Liver (tissue), 9 donors: ENCODE results near the gene HBA2. TPM values are rescaled to one million over a fixed set of nuclear protein-coding genes. Genes with fewer than 3 reads are reported as not detected.

Experiments used
- DNase-seq: peaks from one replicate; pipeline ENCODE4 v3.0.0-alpha.2; 2017; ENCODE audit warnings: low spot score
- H3K27ac ChIP-seq, 2 donors: one replicate each; pipeline ENCODE4 v1.7.0; 2013; ENCODE audit warnings: inconsistent platforms in 2 of 2, low read length in 2 of 2, control low read depth in 1 of 2, low read depth in 1 of 2, mild to moderate bottlenecking in 1 of 2
- H3K27me3 ChIP-seq, 4 donors: one replicate each; pipeline versions ENCODE4 v1.6.1 to v1.7.0; 2013; ENCODE audit warnings: low read length in 3 of 4, inconsistent platforms in 1 of 4, mild to moderate bottlenecking in 1 of 4, moderate library complexity in 1 of 4; ENCODE audit not compliant: control insufficient read depth in 4 of 4, insufficient read depth in 4 of 4
- H3K36me3 ChIP-seq, 4 donors: one replicate each; pipeline versions ENCODE4 v1.6.1 to v1.7.0; 2013; ENCODE audit warnings: low read length in 3 of 4, mild to moderate bottlenecking in 3 of 4, low read depth in 1 of 4, moderate library complexity in 1 of 4; ENCODE audit not compliant: control insufficient read depth in 4 of 4, insufficient read depth in 3 of 4
- H3K4me1 ChIP-seq, 4 donors: one replicate each; pipeline versions ENCODE4 v1.6.1 to v1.7.0; 2013; ENCODE audit warnings: low read length in 3 of 4, mild to moderate bottlenecking in 3 of 4, moderate library complexity in 1 of 4; ENCODE audit not compliant: control insufficient read depth in 4 of 4, insufficient read depth in 4 of 4
- H3K4me3 ChIP-seq, 3 donors: one replicate each; pipeline versions ENCODE4 v1.6.1 to v1.7.0; 2013; ENCODE audit warnings: low read length in 3 of 3, control low read depth in 1 of 3, low read depth in 1 of 3, mild to moderate bottlenecking in 1 of 3
- H3K9ac ChIP-seq, 2 donors: one replicate each; pipeline ENCODE4 v1.7.0; 2013; ENCODE audit warnings: low read length in 2 of 2, mild to moderate bottlenecking in 2 of 2, moderate library complexity in 2 of 2, control low read depth in 1 of 2, low read depth in 1 of 2
- H3K9me3 ChIP-seq, 4 donors: one replicate each; pipeline versions ENCODE4 v1.6.1 to v1.7.0; 2013; ENCODE audit warnings: low read length in 3 of 4; ENCODE audit not compliant: control insufficient read depth in 4 of 4
- CTCF ChIP-seq: fragments of 150-350 bp; IDR thresholded peaks from 2 replicates; pipeline ENCODE4 v1.5.1; 2017; ENCODE audit warnings: improper control_type of control experiment, low read depth, low read length; ENCODE audit not compliant: missing input control
- EGR1 ChIP-seq, 2 donors: IDR thresholded peaks; 2 replicates each; pipeline ENCODE4 v1.6.1; 2016 to 2018; ENCODE audit warnings: antibody characterized with exemption in 2 of 2, low read depth in 2 of 2
- FOXA1 ChIP-seq: IDR thresholded peaks from 2 replicates; pipeline ENCODE4 v1.6.1; 2016; ENCODE audit warnings: antibody characterized with exemption
- FOXA2 ChIP-seq: IDR thresholded peaks from 2 replicates; pipeline ENCODE4 v1.6.1; 2016; ENCODE audit warnings: antibody characterized with exemption
- GABPA ChIP-seq, 2 donors: IDR thresholded peaks in 1 of 2; conservative IDR thresholded peaks in 1 of 2; 2 replicates each; pipeline ENCODE4 v1.6.1; 2016; ENCODE audit warnings: antibody characterized with exemption in 2 of 2, mild to moderate bottlenecking in 1 of 2, moderate library complexity in 1 of 2
- HNF4A ChIP-seq, 2 donors: conservative IDR thresholded peaks; 2 replicates each; pipeline ENCODE4 v1.6.1; 2016; ENCODE audit warnings: antibody characterized with exemption in 2 of 2, mild to moderate bottlenecking in 2 of 2
- HNF4G ChIP-seq: IDR thresholded peaks from 2 replicates; pipeline ENCODE4 v1.6.1; 2016; ENCODE audit warnings: antibody characterized with exemption
- JUND ChIP-seq, 2 donors: IDR thresholded peaks; 2 replicates each; pipeline ENCODE4 v1.6.1; 2016; ENCODE audit warnings: antibody characterized with exemption in 2 of 2
- MAX ChIP-seq: IDR thresholded peaks from 2 replicates; pipeline ENCODE4 v1.6.1; 2016; ENCODE audit warnings: antibody characterized with exemption
- NR2F2 ChIP-seq: IDR thresholded peaks from 2 replicates; pipeline ENCODE4 v1.6.1; 2016; ENCODE audit warnings: antibody characterized with exemption
- RAD21 ChIP-seq, 2 donors: IDR thresholded peaks; 2 replicates each; pipeline ENCODE4 v1.6.1; 2016; ENCODE audit warnings: antibody characterized with exemption in 2 of 2, mild to moderate bottlenecking in 2 of 2
- RXRA ChIP-seq, 2 donors: IDR thresholded peaks; 2 replicates each; pipeline ENCODE4 v1.6.1; 2017 to 2018; ENCODE audit warnings: antibody characterized with exemption in 2 of 2, mild to moderate bottlenecking in 1 of 2
- SP1 ChIP-seq: IDR thresholded peaks from 2 replicates; pipeline ENCODE4 v1.6.1; 2018; ENCODE audit warnings: antibody characterized with exemption, mild to moderate bottlenecking
- TAF1 ChIP-seq: conservative IDR thresholded peaks from 2 replicates; pipeline ENCODE4 v1.6.1; 2016; ENCODE audit warnings: antibody characterized with exemption, mild to moderate bottlenecking
- YY1 ChIP-seq: IDR thresholded peaks from 2 replicates; pipeline ENCODE4 v1.6.1; 2016; ENCODE audit warnings: antibody characterized with exemption, mild to moderate bottlenecking
- ZBTB33 ChIP-seq: IDR thresholded peaks from 2 replicates; pipeline ENCODE4 v1.6.1; 2016; ENCODE audit warnings: antibody characterized with exemption
- WGBS: extraction: QIAGEN DNeasy Blood & Tissue Kit; methylation state at CpG from one replicate; pipeline ENCODE4 v1.1.7; 2013; 5-methylcytosine and 5-hydroxymethylcytosine counted together
- polyA plus RNA-seq, 2 donors: library from polyadenylated mRNA; stranded (reverse) in 1 of 2; unstranded in 1 of 2; fragments of 200-250 nt in 1 of 2; fragments of >200 nt in 1 of 2; fragmentation: Nextera tagmentation in 1 of 2; extraction: Ambion mirVana in 1 of 2; gene quantifications; one replicate each; pipeline versions ENCODE4 v1.2.1 to v1.2.3, GENCODE V29; 2013 to 2015
- total RNA-seq, 2 donors: library from RNA; depleted of rRNA; stranded (reverse); fragments of >200 nt; gene quantifications; one replicate each; pipeline ENCODE4 v1.2.3, GENCODE V29; 2014
- TF ChIP-seq, protein P1 (sequence below): IDR thresholded peaks from 2 replicates; pipeline ENCODE4 v1.6.1; 2016; ENCODE audit warnings: antibody characterized with exemption, mild to moderate bottlenecking
- TF ChIP-seq, protein P2 (sequence below): IDR thresholded peaks from 2 replicates; pipeline ENCODE4 v1.6.1; 2016; ENCODE audit warnings: antibody characterized with exemption
- donor health status: healthy.
- donor health status: healthy.
- donor health status: healthy.
- donor health status: healthy.
- donor health status: healthy.

Gene HBA2
- total and polyA plus RNA-seq, 4 donors = 2.8 to 36,951 (median 46.0) TPM

GRCh38 chr16:129075-129474 is 43.6 kb upstream of the HBA2 start:
- WGBS = 91% methylated on average over 2 of the region's 2 CpGs
- DNase-seq = no peak
- TF ChIP-seq CTCF (no peak), HNF4A (conservative IDR thresholded peaks at IDR 0.05) (no peak), GABPA (IDR thresholded peaks at IDR 0.05 in 1 of 2, conservative IDR thresholded peaks at IDR 0.05 in 1 of 2) (no peak), HNF4G (no peak), YY1 (no peak), TAF1 (no peak), RAD21 (IDR thresholded peaks at IDR 0.05) (no peak), MAX (no peak), FOXA2 (no peak), RXRA (IDR thresholded peaks at IDR 0.05) (no peak), NR2F2 (no peak), SP1 (no peak), FOXA1 (no peak), ZBTB33 (no peak), JUND (IDR thresholded peaks at IDR 0.05) (no peak), EGR1 (IDR thresholded peaks at IDR 0.05; ENCODE audit: low read depth in 2 of 2) (no peak)
- TF ChIP-seq, protein P1, sequence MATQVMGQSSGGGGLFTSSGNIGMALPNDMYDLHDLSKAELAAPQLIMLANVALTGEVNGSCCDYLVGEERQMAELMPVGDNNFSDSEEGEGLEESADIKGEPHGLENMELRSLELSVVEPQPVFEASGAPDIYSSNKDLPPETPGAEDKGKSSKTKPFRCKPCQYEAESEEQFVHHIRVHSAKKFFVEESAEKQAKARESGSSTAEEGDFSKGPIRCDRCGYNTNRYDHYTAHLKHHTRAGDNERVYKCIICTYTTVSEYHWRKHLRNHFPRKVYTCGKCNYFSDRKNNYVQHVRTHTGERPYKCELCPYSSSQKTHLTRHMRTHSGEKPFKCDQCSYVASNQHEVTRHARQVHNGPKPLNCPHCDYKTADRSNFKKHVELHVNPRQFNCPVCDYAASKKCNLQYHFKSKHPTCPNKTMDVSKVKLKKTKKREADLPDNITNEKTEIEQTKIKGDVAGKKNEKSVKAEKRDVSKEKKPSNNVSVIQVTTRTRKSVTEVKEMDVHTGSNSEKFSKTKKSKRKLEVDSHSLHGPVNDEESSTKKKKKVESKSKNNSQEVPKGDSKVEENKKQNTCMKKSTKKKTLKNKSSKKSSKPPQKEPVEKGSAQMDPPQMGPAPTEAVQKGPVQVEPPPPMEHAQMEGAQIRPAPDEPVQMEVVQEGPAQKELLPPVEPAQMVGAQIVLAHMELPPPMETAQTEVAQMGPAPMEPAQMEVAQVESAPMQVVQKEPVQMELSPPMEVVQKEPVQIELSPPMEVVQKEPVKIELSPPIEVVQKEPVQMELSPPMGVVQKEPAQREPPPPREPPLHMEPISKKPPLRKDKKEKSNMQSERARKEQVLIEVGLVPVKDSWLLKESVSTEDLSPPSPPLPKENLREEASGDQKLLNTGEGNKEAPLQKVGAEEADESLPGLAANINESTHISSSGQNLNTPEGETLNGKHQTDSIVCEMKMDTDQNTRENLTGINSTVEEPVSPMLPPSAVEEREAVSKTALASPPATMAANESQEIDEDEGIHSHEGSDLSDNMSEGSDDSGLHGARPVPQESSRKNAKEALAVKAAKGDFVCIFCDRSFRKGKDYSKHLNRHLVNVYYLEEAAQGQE = no peak
- TF ChIP-seq, protein P2, sequence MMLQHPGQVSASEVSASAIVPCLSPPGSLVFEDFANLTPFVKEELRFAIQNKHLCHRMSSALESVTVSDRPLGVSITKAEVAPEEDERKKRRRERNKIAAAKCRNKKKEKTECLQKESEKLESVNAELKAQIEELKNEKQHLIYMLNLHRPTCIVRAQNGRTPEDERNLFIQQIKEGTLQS = no peak
- Histone ChIP-seq H3K9me3 (no peaks in the 10 kb centered on the region), H3K4me3 (no peak overlapping the region), H3K27ac (no peak overlapping the region), H3K9ac (no peak overlapping the region), H3K36me3 (no peaks in the 10 kb centered on the region), H3K4me1 (no peaks in the 10 kb centered on the region), H3K27me3 (no peaks in the 10 kb centered on the region)
